ENCODE results near the gene SAMD4A. TPM values are rescaled to one million over a fixed set of nuclear protein-coding genes. Genes with fewer than 3 reads are reported as not detected.
A peak's percentile ranks its signal among the peaks of the same experiment; 100 is the strongest.
"Not testable (repeated sequence)": the region's sequence is repeated elsewhere in the genome, so short reads cannot be mapped to it uniquely, and the experiment has no call there.

Gene SAMD4A
- total RNA-seq, 3 donors from 2014 or later = 28.5 to 44.6 (median 36.2) TPM

DNA sequence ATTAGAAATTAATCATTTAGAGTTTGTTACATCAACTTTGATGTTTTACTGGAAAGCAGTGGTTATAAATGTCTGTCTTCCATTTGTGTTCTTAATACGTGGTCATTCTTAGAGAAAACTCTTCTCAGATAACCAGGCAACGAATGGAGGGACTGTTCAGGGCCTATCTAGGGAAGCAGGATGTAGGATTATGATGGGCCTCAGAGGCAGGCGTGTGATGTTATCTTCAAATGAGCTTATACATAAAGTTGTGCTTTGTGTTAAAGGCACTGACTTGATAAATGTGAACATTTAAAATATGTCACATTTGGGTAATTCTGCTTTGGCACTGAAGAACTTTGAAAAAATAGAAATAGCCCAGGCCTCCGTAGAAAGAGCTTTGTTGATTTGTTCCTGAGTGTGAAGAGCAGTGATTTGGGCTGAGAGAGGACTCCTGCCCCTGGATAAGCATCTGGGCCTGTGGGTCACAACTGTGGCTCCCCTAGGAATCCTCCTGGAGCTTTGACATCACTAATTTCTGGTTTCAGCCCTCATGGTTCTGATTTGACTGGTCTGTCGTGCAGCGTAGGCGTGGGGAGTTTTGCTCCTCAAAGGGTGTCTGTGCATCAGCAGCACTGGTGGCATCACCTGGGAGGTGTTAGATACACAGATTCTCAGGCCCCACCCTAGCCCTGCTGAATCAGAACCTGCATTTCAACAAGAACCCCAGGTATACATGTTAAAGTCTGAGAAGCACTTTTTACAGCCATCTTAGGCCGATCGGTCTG, 55.4 kb downstream of the SAMD4A start:
- intact Hi-C loops (cut with DNase I; ENCODE audit: low total_unique reads) = no loop called here
- DNase-seq (ENCODE audit: low spot score in 2 of 2) = no peak
- Histone ChIP-seq H3K4me3 (no peak overlapping the region), H3K27me3 (no peaks in the 10 kb centered on the region), H3K36me3 (no peaks in the 10 kb centered on the region), H3K4me1 (no peaks in the 10 kb centered on the region), H3K27ac (no peak overlapping the region), H3K9me3 (no peaks in the 10 kb centered on the region)
- TF ChIP-seq POLR2AphosphoS5 (IDR thresholded peaks at IDR 0.05) (no peak), POLR2A (IDR thresholded peaks at IDR 0.05) (no peak)
- TF ChIP-seq, protein P1, sequence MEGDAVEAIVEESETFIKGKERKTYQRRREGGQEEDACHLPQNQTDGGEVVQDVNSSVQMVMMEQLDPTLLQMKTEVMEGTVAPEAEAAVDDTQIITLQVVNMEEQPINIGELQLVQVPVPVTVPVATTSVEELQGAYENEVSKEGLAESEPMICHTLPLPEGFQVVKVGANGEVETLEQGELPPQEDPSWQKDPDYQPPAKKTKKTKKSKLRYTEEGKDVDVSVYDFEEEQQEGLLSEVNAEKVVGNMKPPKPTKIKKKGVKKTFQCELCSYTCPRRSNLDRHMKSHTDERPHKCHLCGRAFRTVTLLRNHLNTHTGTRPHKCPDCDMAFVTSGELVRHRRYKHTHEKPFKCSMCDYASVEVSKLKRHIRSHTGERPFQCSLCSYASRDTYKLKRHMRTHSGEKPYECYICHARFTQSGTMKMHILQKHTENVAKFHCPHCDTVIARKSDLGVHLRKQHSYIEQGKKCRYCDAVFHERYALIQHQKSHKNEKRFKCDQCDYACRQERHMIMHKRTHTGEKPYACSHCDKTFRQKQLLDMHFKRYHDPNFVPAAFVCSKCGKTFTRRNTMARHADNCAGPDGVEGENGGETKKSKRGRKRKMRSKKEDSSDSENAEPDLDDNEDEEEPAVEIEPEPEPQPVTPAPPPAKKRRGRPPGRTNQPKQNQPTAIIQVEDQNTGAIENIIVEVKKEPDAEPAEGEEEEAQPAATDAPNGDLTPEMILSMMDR (IDR thresholded peaks at IDR 0.05) = no peak

DNA sequence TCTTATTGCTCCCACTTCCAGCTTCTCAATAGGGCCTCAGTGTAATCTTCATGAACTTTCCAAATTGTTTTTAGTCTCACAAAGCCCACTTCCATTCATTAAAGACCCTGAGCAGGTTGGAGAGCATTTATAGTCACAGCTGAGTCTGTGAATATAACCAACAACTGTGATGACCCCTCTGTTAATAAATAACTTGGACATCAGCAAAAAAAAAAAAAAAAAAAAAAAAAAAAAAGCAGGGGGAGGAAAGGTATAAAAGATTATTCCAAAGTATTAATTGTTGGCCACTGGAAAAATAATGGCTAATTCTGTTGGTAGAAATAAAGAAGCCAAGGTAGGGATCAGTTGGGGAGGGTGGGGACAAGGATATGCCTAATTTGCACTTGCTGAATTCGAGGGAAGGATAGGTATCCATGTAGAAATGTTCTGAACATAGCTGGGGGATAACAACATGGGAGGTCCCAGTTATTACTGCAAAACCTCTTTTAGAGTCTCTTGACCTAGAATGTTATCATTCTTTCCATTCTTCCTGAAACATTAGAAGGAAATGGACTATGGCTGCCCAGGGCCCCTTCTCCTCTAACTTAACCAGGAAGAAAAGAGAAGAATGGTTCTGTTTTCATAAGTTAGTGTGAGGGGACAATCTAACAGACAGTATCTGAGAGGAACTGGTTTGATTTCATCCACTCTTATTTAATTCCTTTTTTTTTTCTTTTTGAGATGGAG, 56.5 kb downstream of the SAMD4A start:
- Histone ChIP-seq H3K36me3 (no peaks in the 10 kb centered on the region), H3K4me1 (no peaks in the 10 kb centered on the region), H3K4me3 (no peak overlapping the region), H3K27ac (no peak overlapping the region), H3K9me3 (no peaks in the 10 kb centered on the region), H3K27me3 (no peaks in the 10 kb centered on the region)
- TF ChIP-seq POLR2AphosphoS5 (IDR thresholded peaks at IDR 0.05) (no peak), POLR2A (IDR thresholded peaks at IDR 0.05) (no peak)
- TF ChIP-seq, protein P1 (IDR thresholded peaks at IDR 0.05) = no peak
- intact Hi-C loops (cut with DNase I; ENCODE audit: low total_unique reads) = no loop called here
- no peak for DNase-seq (ENCODE audit: low spot score in 2 of 2)

GRCh38 chr14:54624005-54624358, 57.1 kb downstream of the SAMD4A start:
- H3K36me3 ChIP-seq; H3K27ac ChIP-seq; H3K9me3 ChIP-seq; intact Hi-C loops (cut with DNase I; ENCODE audit: low total_unique reads); H3K27me3 ChIP-seq; H3K4me1 ChIP-seq; H3K4me3 ChIP-seq; DNase-seq (ENCODE audit: low spot score in 2 of 2): not testable (repeated sequence)

GRCh38 chr14:54625112-54625511, 58.2 kb downstream of the SAMD4A start:
- H3K27ac ChIP-seq = no peak overlapping the region
- H3K4me3 ChIP-seq = no peak overlapping the region
- H3K27me3 ChIP-seq = no peaks in the 10 kb centered on the region
- intact Hi-C loops (cut with DNase I; ENCODE audit: low total_unique reads) = no loop called here
- DNase-seq (ENCODE audit: low spot score in 2 of 2) = no peak
- H3K4me1 ChIP-seq = no peaks in the 10 kb centered on the region
- no peaks in the 10 kb centered on the region for H3K36me3 ChIP-seq
- TF ChIP-seq POLR2AphosphoS5 (IDR thresholded peaks at IDR 0.05) (no peak), POLR2A (IDR thresholded peaks at IDR 0.05) (no peak)
- TF ChIP-seq, protein P1 (IDR thresholded peaks at IDR 0.05) = no peak
- no peaks in the 10 kb centered on the region for H3K9me3 ChIP-seq

DNA sequence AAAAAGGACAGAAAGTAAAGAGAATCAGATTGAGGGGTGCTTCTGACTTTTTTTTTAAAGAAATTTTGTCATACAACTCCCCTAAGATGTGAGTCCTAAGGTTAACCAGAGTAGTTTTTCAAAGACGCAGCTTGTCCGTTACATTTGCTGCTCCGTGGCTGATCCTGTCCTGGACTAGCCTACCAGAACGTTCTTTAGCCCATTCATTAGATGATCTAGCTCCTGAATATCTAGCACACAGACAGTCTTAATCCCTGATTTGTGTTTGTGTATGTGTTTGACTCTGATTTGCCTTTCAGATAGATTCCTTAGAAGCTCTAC, 60.3 kb downstream of the SAMD4A start:
- no peak for DNase-seq (ENCODE audit: low spot score in 2 of 2)
- TF ChIP-seq POLR2AphosphoS5 (IDR thresholded peaks at IDR 0.05) = no peak

More for the DNA sequence above, 60.3 kb downstream of the SAMD4A start:
- H3K27ac ChIP-seq = peak overlapping the region; percentile 24 to 84
- H3K9me3 ChIP-seq = no peaks in the 10 kb centered on the region
- no peaks in the 10 kb centered on the region for H3K4me1 ChIP-seq
- H3K27me3 ChIP-seq = no peaks in the 10 kb centered on the region
- intact Hi-C loops (cut with DNase I; ENCODE audit: low total_unique reads) = no loop called here
- H3K36me3 ChIP-seq = no peaks in the 10 kb centered on the region
- peak overlapping the region in 2 of 3 donors; percentile 23 to 32 for H3K4me3 ChIP-seq
